22Rv1 (cell line): Measurements from ENCODE around the gene LACTB.

Experiments used
- CTCF ChIP-seq: fragments of 450-650 bp; IDR thresholded peaks from 2 replicates; pipeline ENCODE4 v1.5.1; 2017; ENCODE audit warnings: mild to moderate bottlenecking
- ZFX ChIP-seq: fragments of 450-650 bp; IDR thresholded peaks from 2 replicates; pipeline ENCODE4 v1.6.1; 2017; ENCODE audit warnings: antibody characterized with exemption, borderline replicate concordance

- TF ChIP-seq CTCF, result no peak
- no peak for TF ChIP-seq ZFX
These were observed 14.1 kb downstream of the LACTB start for GRCh38 chr15:63135804-63136203.
